T1000 (cell line): Measurements from ENCODE around the gene XYLT1.

Experiments used
- DNase-seq: peaks from one replicate; lab custom pipeline; 2025; ENCODE audit warnings: mixed read lengths; lab: John Stamatoyannopoulos, UW

Gene XYLT1

DNA sequence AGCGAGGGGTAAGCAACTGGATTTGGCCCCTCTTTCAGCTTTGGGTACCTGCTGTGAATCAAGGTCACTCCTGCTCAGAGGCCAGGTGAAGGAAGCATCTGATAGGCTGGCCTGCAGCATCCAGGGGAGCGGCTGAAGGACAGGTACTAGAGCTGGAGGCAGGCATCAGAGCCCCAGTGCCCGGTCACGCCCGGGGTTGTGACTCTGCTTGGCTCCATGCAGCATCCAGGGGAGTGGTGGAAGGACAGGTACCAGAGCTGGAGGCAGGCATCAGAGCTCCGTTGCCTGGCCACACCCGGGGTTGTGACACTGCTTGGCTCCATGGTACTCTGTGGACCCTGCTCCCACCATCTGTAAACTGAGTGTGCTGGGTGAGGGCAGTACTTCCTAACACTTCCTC, 189.7 kb downstream of the XYLT1 start:
- DNase-seq, result no peak

DNA sequence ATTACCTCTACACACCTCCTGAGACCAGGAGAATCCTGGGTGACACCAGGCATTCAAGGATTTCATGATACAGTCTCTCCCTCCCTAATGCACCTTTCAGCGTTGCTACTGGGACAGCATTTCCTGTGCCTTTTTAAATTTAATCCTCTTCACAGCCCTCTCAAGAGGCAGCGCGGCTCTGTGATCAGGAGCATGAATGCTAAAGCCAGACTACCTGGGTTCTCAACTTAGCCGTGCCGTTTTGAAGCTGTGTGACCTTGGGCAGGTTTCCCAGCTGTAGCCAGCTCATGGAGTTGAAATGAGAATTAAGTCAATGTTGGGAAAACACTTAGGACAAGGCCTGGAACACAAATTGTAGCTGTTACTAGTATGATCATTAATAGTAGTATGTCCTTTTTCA, 191.8 kb downstream of the XYLT1 start:
- no peak for DNase-seq

DNA sequence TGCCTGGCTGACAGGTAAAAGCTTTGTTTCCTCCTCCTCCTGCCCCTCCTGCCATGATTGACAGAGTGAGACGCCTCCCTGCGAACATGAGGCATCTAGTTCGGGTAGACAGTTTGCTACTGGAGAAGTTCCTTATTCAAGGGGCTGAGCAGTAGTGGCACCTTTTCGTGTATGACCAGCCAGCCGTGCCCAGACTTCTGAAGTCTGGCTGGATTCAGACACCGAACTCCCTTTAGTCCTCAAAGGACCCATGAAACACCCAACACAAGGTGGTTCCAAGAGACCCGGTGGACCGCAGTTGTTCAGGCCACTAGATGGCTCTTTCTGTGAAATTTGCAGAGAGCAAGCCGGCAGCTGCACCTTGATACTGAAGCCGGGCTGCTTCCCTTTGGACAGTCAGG, 192.8 kb downstream of the XYLT1 start:
- DNase-seq, result no peak

DNA sequence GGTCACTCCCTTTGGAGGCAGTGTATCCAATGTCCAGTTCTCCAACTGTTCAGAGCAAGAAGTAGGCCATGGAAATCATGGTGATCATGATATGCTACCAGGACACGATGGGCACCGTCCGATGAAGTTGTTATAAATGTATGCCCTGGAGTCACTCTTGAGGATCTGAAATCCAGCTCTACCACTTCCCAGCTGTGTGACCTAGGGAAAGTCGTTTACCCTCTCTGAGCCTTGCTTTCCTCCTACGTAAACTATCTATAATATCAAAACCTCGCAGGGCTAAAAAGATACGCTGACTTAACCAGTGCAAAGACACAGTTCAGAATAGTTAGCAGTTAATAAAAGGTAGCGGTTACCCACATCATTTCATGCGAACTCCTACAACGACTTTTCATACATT, 194.2 kb downstream of the XYLT1 start:
- no peak for DNase-seq

- no peak for DNase-seq
These were observed 194.7 kb downstream of the XYLT1 start for GRCh38 chr16:17276010-17276530.

- DNase-seq, result no peak
These were observed 195.4 kb downstream of the XYLT1 start for GRCh38 chr16:17275076-17276009.

DNA sequence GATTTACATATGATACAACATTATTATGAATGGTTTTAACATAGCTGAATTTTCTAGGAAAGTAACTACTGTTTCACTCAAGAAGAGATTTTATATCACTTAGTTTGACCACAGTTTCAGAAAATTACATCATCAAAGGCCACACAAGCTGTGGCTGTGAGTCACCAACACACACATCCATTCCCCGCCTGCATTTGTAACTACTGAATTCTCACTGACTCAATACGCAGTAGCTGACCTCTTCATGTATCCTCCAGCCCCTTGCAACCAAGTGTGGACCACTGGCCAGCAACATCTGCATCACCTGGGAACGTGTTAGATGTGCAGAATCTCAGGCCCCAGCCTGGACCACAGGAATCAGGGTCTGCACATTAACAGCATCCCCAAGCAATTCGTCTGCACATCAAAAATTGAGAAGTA, 197.6 kb downstream of the XYLT1 start:
- DNase-seq, result peak; percentile 44

GRCh38 chr16:17272716-17273115, 198.0 kb downstream of the XYLT1 start:
- DNase-seq, result no peak

DNA sequence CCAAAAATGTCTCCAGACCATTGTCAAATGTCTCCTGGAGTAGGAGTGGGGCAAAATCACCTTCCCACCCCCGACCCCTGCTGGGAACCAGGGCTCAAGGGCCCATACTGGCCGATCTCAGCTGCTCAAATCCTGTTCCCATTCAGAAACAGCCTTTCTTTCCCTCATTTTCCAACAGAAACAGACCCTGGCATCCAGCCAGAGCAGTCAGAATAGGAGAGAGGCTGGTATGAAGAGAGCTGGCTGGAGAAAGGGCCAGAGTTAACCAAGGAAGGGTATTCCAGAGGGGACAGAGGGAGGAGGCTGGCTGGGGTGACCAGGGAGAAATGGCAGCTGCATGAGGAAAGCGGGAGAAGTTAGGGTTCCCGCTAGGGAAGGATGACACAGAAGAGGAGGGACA, 199.1 kb downstream of the XYLT1 start:
- DNase-seq, result no peak

- no peak for DNase-seq
These were observed 200.1 kb downstream of the XYLT1 start for GRCh38 chr16:17270683-17271109.

DNA sequence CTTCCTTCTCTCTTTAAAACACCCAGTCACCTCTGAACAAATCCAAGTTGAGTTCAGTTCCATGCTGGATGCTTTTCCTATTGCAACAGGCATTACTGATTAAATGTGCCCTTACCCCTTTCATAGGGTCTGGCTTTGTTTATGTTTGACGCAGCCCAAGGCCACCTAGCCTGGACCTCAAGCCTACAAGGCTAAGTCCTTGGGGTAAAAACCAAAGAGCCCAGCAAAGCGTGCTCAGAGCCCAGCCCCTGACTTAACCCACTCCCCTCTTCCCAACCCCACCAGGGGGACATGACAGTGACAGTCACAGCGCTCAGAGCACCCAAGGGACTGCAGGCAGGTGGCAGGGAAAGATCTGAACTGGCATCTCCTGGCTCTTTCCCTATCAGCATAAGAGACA, 200.6 kb downstream of the XYLT1 start:
- DNase-seq, result no peak

DNA sequence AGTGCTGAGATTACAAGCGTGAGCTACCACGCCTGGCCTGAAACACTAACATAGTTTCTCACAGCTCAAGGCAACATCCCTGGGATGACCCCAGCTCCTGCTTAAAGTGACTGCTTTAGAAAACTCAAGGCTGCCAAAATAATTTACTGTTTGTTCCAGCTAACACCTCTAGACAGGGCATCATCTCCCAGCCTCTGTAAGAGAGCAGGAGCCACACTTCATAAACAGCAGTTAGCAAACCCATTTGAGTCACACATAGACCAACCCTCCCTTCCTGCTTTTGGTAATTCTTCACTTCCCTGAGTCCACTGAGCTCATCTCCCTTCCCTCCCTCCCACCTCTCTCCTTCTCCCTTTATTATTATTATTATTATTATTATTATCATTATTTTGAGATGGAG, 201.3 kb downstream of the XYLT1 start:
- no peak for DNase-seq

DNA sequence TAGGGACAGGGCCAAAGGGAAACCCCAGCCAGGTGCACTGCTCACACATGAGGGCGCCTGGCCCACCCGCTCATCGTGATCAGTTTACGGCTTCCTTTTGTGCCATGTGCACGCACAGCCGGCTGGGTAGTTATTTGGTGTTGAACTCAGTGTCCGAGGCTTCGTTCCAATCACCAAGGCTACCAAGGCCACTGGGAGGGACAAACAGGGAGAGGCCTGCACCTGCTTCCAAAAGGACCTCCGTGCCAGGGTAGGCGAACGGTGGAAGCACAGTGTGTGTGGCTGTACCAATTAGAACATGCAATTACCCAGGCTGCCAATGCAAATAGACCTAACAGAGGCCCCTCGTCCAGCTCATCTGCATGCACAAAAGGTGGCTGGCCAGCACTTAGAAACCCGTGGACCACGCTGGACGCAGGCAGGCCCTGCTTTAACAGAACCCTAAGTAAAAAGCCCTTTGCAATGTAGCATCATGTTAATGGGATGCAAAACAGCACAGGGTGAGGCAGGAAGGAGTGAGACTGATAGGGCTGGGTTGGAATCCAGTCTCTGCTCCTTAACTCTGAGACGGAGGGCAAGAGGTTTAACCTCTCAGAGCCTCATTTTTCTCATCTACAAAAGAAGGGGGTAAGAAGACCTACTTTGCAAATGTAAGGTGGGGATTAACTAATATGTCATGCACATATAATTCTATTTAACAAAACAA, 204.0 kb downstream of the XYLT1 start:
- no peak for DNase-seq

- no peak for DNase-seq
These were observed 205.6 kb downstream of the XYLT1 start for GRCh38 chr16:17265154-17265553.

DNA sequence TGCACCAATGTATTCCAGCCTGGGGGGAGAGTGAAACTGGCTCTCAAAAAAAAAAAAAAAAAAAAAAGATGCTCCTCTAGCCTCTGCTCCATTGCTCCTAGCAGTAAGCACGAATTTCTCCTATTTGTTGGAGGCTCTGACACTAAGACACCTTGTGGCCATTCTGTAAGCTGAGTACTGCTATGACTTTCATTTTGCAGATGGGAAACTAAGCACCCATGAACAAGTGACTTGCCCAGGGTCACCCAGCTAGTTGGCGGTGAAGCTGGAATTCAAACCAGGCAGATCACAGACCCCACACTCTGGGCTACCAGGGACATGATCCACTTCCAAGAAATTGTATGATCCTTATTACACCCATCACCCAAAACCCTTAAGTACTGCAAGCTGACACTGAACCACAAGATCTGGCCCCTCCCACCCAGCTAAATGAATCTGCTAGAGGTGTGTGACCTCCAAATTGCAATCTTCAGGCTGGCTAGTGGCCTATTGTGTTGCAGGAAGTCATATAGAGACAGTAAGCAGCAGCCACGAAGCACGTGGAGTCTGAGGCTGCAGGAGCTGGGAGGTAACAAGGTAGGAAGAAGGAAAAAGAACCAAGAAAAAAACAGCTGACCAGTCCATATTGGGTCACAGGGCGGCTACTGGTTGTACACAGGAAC, 209.4 kb downstream of the XYLT1 start:
- DNase-seq, result no peak

DNA sequence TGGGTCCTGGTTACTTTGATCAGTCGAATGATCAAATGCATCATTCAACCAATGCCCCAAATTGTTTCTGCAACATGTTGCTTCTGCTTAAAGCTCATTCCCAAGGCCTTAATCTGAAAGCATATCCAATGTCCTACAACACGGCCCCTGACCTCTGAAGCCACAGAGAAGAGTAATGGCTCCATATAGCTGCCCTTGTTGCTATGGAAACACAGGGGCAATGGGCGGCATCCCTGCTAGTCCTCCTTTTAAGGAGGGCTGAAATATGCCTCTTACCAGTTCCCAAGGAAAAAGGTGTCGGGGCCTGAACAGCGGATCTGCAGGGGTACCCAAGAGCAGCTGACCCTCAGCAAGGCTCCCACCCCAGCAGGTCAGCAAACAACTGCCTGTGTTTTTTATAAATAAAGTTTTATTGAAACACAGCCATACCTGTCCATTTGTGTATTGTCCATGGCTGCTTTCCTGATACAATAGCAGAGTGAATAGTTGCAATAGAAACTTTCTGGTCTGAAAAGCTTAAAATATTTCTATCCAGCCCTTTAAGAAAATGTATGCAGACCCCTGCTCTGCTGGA, 210.4 kb downstream of the XYLT1 start:
- DNase-seq, result no peak

- DNase-seq, result no peak
These were observed 210.9 kb downstream of the XYLT1 start for GRCh38 chr16:17259751-17260270.

DNA sequence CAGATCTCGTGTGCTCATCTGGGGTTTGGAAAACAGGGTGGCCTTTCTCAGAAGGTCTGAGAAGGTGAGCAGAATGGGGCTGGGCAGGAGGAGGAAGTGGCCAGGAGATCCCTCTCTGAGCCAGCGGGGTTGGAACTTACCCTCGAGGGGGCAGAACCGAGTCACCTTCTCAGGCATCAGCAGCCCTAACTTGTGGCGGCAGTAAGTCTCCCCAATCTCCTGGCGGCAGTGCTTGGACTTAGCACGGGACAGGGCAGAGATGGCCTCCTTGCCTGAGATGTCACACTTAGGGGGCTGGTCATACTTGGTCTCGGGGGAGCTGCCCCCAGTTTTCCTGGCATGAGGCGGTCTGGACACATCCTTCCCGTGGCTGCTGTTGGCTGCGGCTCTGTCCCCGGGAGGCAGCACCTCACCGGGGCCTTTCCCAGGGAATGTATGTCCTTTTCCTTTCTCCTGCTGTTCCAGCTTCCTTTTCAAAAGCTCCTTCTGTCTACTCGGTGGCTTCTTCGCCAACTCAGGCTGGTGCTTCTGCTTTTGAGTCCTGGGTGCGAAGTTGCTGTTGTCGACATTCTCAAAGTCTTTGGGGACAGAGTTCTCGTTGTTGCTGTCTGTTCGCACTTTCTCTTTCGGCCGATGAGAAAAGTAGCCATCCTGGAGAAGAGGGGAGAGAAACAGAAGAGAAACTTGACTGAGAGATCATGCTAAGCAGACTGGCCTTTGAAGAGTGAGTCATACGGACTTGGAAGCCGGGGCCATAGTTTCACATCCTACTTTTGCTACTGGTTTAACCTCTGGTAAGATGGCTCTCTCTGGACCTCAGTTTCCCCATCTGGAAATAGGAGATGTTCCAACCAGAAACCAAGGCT, 211.7 kb downstream of the XYLT1 start:
- DNase-seq, result no peak

DNA sequence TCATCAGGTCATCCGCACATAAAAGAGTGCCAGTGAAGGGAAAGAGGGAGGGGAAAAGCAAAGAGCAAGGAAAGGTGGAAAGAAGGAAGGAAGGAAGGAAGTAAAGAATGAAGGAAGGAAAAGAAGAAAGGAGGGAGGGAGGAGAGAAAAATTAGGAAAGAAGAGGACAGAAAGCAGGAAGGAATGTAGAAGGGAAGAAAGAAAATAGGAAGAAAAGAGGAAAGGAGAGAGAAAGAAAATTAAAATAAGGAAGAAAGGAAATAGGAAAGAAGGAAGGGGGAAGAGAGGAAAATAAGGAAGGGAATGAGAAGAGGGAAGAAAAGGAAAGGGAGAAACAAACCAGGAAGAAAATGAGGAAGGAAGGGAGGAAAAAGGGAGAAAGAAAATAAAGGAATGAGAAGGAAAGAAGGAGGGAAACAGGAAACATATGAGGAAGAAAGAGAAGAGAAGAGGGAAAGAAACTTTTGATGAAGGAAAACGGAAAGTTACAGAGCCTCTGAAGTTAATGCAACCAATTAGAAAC, 212.6 kb downstream of the XYLT1 start:
- DNase-seq, result no peak

DNA sequence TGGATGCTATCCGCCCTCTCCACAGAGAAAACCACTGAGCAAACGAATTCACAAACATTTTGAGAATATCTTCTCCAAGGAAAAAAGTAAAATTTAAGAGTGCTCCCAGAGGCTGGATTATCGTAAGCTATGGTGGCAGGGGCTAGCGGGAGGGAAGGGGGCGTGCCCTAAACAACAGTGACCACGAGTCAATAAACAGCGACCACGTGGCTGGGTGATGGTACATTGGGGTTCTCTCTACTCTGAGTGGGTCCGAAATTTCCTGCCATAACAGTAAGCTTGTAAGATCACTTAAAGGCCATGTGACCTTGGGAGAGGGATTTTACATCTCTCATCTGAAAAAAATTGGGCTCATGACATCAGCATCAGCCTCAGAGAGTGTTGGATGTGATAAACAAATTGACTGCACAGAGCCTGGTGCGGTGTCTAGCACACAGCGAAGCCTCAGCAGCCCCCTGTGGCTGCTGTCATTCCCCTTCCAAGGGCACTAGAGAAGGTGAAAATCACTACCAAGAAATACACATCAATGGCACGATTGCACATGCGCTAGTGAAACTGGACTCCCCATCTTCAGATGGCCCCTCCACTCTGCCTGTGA, 213.2 kb downstream of the XYLT1 start:
- DNase-seq, result no peak
